GM19467 (cell line): Measurements from ENCODE around the gene ERI2.
"Not testable (repeated sequence)": the region's sequence is repeated elsewhere in the genome, so short reads cannot be mapped to it uniquely, and the experiment has no call there.

Experiments used
- ATAC-seq: cut with Tn5 transposase; IDR thresholded peaks from one replicate; pipeline ENCODE4 v1.9.1; 2021; ENCODE audit warnings: mild to moderate bottlenecking, moderate library complexity; ENCODE audit not compliant: unreplicated experiment

ERI2 gene

DNA sequence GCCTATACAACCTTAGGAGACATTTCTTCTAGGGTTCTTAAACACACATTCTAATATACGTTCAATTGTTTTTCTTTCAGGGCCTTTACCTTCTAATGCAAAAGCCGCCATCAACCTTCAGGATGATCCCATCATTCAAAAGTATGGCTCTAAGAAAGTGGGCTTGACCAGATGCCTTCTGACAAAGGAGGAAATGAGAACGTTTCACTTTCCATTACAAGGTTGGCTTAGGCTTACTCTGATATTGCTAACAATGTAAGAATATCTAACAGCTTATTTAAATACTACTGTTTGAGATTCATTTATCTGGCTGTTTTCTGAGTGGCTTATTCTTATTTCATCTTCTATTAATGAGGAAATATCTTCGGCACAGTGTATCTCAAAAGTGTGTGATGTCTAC, 15.4 kb upstream of the ERI2 start:
- ATAC-seq: no peak

GRCh38 chr16:20818929-20819585, 12.8 kb upstream of the ERI2 start:
- ATAC-seq: no peak

DNA sequence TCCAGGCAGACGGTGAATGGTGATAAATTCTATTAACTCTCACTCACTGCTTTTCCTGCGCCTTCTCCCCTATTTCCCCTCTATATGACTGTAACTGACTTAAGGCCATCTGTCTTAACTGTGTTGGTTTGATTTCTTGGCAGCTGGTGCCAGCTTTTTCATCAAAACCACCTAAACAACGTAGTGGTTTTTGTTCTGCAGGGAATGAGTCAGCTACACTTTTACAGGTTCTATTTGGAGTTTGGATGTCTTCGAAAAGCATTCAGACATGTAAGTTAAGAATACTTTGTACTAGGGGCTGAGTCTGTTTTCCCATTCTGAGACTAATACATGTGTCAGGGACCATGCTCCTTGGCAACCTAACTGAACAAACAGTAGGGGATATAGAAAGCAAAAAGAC, 8.5 kb upstream of the ERI2 start:
- ATAC-seq: no peak

DNA sequence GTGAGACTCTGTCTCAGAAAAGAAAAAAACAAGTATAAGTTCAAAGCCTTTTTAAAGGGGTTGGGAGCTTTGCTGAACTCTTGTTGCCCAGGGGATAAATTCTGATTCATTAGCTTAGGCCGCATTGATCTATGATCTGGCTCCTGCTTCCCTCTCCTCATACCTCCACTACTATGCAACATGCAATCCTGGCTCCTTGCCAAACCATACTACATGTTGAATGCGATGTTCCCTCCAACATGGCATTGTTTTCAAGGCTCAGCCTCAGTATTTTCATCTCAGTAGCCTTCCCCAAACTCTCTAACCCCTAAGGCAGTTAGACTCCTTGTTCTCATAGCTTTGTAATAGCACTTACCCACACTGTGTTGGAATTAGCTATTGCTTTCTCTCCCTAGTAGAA, 6.2 kb upstream of the ERI2 start:
- ATAC-seq: no peak

- ATAC-seq: no peak
Measured at GRCh38 chr16:20811889-20812439, 5.7 kb upstream of the ERI2 start.

DNA sequence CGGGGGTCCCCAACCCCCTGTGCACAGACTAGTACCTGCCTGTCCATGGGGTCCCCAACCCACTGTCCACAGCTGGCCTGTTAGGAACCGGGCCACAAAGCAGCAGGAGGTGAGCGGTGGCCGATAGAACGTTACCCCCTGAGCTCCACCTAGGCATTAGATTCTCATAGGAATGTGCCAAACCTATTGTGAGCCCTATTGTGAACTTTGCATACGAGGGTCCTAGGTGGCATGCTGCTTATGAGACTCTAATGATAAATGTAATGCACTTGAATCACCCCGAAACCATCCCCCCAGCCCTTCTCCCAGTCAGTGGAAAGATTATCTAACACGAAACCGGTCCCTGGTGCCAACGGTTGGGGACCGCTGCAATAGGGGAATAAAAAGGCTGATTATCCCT, 1.6 kb upstream of the ERI2 start:
- ATAC-seq: no peak

DNA sequence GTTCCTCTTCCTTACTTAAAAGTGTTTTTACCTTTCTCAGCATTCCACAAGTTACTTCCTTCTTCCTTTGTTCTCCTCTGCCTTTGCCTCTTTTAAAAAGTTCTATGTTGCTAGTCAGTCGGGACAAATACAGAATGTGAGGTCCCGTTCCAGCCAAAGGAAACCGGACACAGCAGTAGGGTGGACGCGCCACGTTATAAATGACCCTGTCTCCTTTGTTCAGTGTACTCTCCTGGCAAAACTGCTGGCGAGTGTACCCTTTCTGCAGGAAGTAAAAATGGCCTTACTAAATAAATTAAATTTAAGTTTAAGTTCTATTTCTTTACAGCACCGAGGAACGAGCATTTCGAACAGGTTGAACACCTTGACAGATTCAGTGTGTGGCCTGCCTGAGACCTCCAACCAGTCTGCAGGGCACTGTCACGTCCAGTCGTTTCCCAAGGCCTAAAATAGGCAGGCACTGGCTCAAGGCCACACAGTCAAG, 546 bp downstream of the ERI2 start:
- ATAC-seq: not testable (repeated sequence)

- ATAC-seq: no peak
Measured at GRCh38 chr16:20803561-20804214, 2.6 kb downstream of the ERI2 start.

- no peak for ATAC-seq
Measured at GRCh38 chr16:20803192-20803560, 3.1 kb downstream of the ERI2 start.

DNA sequence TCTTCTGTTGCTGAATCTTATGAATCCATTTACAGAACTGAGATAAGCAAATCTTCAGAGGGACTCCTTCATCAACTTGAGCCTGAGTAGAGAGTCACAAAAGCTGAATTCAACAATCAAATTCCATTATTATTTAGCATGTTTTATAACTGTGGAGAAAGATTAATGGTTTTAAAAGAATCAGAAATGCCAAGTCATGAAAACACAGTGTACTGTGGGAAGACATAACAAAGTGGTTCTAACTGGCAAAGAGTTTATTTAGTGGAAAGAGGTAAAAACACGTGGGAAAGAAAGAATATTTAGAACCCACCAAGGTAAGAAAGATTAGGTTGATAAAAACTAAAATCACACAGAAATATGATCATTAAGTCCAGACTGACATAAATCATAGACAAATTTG, 5.0 kb downstream of the ERI2 start:
- ATAC-seq: no peak

DNA sequence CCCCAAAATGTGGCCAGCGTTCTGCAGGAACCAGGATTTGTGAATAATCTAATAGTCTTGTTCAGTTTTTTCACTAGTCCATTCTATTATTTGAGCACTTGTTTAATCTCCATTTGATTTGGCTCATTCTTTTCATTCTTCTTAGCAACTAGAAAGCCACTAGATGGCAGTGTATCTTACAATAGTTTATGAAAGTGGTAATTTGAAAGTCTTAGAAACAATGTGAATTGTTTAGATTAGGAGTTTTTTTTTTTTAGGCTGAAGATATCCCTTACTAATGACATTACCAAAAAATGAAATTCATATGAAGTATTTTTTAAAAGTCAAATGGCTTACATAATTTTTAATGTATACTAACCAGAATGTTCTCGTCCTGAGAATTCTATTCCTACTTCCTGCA, 6.7 kb downstream of the ERI2 start:
- no peak for ATAC-seq

DNA sequence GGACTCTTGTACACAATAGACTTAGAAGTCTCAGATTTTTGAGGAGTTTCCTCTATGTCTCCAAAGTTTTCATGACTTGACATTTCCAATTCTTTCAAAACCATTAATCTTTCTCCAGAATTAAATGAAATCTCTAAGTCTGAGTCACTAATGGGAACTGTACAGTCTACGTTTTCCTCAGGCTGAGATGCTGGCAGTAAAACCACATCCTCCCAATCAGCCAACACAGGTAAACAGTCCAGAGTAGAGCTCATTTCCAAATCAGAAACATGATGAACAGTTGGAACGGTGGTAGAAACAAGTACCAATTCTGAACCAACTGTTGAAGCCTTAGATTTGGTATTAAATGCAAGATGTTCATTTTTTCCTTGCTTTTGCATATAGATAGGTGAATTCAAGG, 7.9 kb downstream of the ERI2 start:
- ATAC-seq: no peak

GRCh38 chr16:20791923-20792612, 14.2 kb downstream of the ERI2 start:
- no peak for ATAC-seq

DNA sequence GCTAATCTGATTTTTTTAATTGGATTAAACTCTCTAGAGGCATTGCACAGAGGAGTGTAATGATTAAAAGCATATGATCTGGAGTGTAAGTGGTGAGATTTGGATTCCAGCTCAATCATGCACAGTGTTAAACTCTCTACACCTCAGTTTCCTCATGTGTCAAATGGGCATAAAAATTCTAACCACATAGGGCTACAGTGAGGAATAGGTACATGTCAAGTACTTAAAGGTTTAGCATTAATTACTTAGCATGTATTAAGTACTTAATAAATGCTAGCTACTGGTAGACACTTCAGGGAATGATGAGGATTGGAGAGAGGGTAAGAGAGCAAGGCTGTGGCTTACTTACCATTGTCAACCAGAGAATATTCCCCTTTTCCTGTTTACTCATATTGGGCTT, 17.1 kb downstream of the ERI2 start:
- no peak for ATAC-seq

GRCh38 chr16:20784204-20784603, 22.1 kb downstream of the ERI2 start:
- no peak for ATAC-seq

- ATAC-seq: no peak
Measured at GRCh38 chr16:20782470-20782869, 23.8 kb downstream of the ERI2 start.

- no peak for ATAC-seq
Measured at GRCh38 chr16:20781697-20782096, 24.6 kb downstream of the ERI2 start.

- no peak for ATAC-seq
Measured at GRCh38 chr16:20774703-20775362, 31.4 kb downstream of the ERI2 start.

DNA sequence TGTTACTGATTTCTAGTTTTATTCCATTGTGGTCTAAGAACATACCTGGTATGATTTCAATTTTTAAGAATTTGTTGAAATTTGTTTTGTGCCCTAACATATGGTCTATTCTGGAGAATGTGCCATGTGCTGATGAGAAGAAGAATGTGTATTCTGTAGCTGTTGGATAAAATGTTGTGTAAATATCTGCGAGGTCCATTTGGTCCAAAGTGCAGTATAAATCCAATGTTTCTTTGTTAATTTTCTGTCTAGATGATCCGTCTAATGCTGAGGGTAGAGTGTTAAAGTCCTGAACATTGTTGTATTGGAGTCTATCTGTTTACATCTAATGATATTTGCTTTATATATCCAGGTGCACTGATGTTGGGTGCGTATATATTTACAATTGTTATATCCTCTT, 32.6 kb downstream of the ERI2 start:
- ATAC-seq: no peak

- ATAC-seq: no peak
Measured at GRCh38 chr16:20768818-20769217, 37.5 kb downstream of the ERI2 start.

GRCh38 chr16:20768121-20768520, 38.2 kb downstream of the ERI2 start:
- no peak for ATAC-seq
